Measurements from ENCODE around the gene KRTAP10-10.

Gene KRTAP10-10

DNA sequence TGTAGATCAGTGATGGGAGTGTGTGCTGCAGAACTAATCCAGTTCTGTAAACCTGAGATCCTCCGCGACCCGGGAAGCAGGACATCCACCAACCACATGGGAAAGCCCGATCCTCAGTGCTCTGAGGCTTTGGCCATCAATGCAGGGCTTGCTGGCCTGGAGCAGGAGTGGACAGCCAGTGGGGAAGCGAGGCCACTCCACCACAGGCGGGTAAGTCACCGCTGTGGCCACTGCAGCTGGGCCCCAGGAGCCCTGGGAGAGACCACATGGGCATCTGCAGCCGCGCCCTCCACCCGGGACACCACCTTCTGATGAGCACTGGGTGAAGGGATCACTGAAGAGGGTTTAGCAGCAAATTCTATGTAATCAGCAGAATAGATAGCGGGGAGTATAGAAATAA, 44.0 kb downstream of the KRTAP10-10 start:
- TF ChIP-seq EZH2 (optimal IDR thresholded peaks at IDR 0.05; ENCODE audit: low read depth, low read length) (no peak), EZH2phosphoT487 (IDR thresholded peaks at IDR 0.05; ENCODE audit: low read length) (no peak), CTCF (IDR thresholded peaks at IDR 0.05; ENCODE audit: low read length) (no peak)
- DNase-seq: no peak
- no peaks in the 10 kb centered on the region for H3K4me1 ChIP-seq (ENCODE audit: low read length)

DNA sequence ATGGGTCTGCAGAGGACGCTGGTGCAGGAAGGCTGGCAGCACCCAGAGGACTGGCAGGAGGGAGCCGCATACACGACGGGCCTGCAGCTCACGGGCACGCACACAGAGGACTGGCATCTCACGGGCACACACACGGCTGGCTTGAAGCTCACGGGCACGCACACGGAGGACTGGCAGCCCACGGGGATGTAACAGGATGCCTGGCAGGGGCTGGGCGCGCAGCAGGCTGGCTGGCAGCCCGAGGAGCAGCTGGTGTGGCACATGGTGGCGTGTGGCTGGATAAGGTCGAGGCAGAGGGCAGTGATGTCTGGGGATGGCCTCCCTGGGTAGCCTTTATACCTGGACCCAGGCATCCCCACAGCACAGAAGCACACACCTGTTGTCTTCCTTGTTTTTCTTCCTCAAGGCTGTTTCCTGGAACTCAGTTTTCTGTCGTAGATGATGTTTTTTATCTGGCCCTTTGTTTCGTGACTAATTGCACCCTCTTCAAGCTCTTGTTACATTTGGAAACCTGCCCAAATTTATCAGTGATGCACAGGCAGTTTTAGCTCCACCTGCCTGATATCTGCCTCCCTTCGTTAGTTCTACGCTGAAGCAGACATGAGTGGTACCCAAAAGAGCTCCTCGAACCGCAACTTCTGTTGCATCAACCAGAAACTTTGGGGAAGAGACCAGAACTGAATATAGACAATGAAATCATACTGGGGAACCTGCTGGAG, 44.9 kb downstream of the KRTAP10-10 start, which contains the start of gene KRTAP12-1:
Gene KRTAP12-1 (minus strand): TSS at position 303 of the 719 bp plus-strand sequence. CDS start 40 bp downstream, at position 263.
- Histone ChIP-seq H3K4me2 (ENCODE audit: low read depth, low read length) (no peak within 1 kb of the TSS), H3F3A (ENCODE audit: insufficient read depth, low read length) (no peaks in the 10 kb centered on the region), H3K4me1 (ENCODE audit: low read length) (no peaks in the 10 kb centered on the region), H3K27ac (ENCODE audit: low read length) (no peak within 1 kb of the TSS), H3K4me3 (ENCODE audit: low read length) (no peak within 1 kb of the TSS), H3K9me3 (replicated peaks; ENCODE audit: insufficient read depth, low read length) (no peaks in the 10 kb centered on the region), H3K9ac (ENCODE audit: low read length) (no peak within 1 kb of the TSS), H3K79me2 (ENCODE audit: low read length) (no peaks in the 10 kb centered on the region), H3K9me2 (replicated peaks; ENCODE audit: insufficient read depth, low read length) (no peaks in the 10 kb centered on the region), H2AFZ (ENCODE audit: low read length) (no peak within 1 kb of the TSS), H3K36me3 (replicated peaks; ENCODE audit: insufficient read depth, low read length) (no peaks in the 10 kb centered on the region), H3K27me3 (replicated peaks; ENCODE audit: insufficient read depth, low read length) (peaks cover 99% of the 10 kb centered on the region), H4K20me1 (ENCODE audit: insufficient read depth, low read length) (no peaks in the 10 kb centered on the region)
- no peak for TF ChIP-seq EZH2phosphoT487 (IDR thresholded peaks at IDR 0.05; ENCODE audit: low read length)
- no peak for TF ChIP-seq CTCF (IDR thresholded peaks at IDR 0.05; ENCODE audit: low read length)
- no peak for TF ChIP-seq EZH2 (optimal IDR thresholded peaks at IDR 0.05; ENCODE audit: low read depth, low read length)
- no peak for DNase-seq

More for the DNA sequence above, 44.0 kb downstream of the KRTAP10-10 start:
- no peak overlapping the region for H3K4me3 ChIP-seq (ENCODE audit: low read length)
- H3K9me2 ChIP-seq (replicated peaks; ENCODE audit: insufficient read depth, low read length): no peaks in the 10 kb centered on the region
- H3K9me3 ChIP-seq (replicated peaks; ENCODE audit: insufficient read depth, low read length): no peaks in the 10 kb centered on the region
- no peak overlapping the region for H3K9ac ChIP-seq (ENCODE audit: low read length)
- no peak overlapping the region for H3K27ac ChIP-seq (ENCODE audit: low read length)
- H3K4me2 ChIP-seq (ENCODE audit: low read depth, low read length): no peak overlapping the region
- H3K27me3 ChIP-seq (replicated peaks; ENCODE audit: insufficient read depth, low read length): peaks cover 100% of the 10 kb centered on the region
- no peaks in the 10 kb centered on the region for H3K79me2 ChIP-seq (ENCODE audit: low read length)
- no peak overlapping the region for H2AFZ ChIP-seq (ENCODE audit: low read length)
- no peaks in the 10 kb centered on the region for H4K20me1 ChIP-seq (ENCODE audit: insufficient read depth, low read length)
- H3K36me3 ChIP-seq (replicated peaks; ENCODE audit: insufficient read depth, low read length): no peaks in the 10 kb centered on the region
- H3F3A ChIP-seq (ENCODE audit: insufficient read depth, low read length): no peaks in the 10 kb centered on the region

DNA sequence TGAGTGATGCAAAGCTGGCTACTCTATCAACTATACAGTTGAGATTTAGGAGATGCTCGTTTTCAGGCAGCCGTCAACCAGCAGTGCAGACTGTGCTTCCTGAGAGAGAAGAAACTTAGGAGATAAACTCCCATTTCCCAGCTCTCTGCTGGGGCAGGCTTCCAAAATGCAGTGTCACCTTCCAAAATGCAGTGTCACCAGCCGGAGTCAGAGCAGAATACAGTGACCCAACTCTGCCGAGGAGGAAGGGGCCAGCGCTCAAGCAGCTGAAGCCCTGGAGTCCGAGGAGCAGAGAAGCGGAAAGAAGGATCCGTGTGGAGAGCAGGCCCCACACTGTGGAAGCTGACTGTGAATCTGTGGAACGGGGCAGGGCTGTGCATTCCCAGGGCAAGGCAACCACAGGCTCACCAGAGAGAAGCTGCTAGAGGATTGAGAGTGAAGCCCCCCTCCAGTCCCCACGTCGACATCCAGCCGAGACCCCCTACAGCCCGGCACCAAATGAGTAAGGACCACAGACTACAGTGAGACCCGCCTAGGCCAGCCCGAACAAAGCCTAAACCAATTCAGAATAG, 45.5 kb downstream of the KRTAP10-10 start:
- H3K27ac ChIP-seq (ENCODE audit: low read length): no peak overlapping the region
- H3K9ac ChIP-seq (ENCODE audit: low read length): no peak overlapping the region
- no peak overlapping the region for H3K4me3 ChIP-seq (ENCODE audit: low read length)
- H2AFZ ChIP-seq (ENCODE audit: low read length): no peak overlapping the region
- no peaks in the 10 kb centered on the region for H3K79me2 ChIP-seq (ENCODE audit: low read length)
- TF ChIP-seq EZH2 (optimal IDR thresholded peaks at IDR 0.05; ENCODE audit: low read depth, low read length): no peak
- TF ChIP-seq EZH2phosphoT487 (IDR thresholded peaks at IDR 0.05; ENCODE audit: low read length): no peak
- TF ChIP-seq CTCF (IDR thresholded peaks at IDR 0.05; ENCODE audit: low read length): no peak
- H3K27me3 ChIP-seq (replicated peaks; ENCODE audit: insufficient read depth, low read length): peaks cover 99% of the 10 kb centered on the region
- no peaks in the 10 kb centered on the region for H3K36me3 ChIP-seq (replicated peaks; ENCODE audit: insufficient read depth, low read length)
- H3K9me2 ChIP-seq (replicated peaks; ENCODE audit: insufficient read depth, low read length): no peaks in the 10 kb centered on the region
- no peaks in the 10 kb centered on the region for H3K9me3 ChIP-seq (replicated peaks; ENCODE audit: insufficient read depth, low read length)
- H3F3A ChIP-seq (ENCODE audit: insufficient read depth, low read length): no peaks in the 10 kb centered on the region
- no peaks in the 10 kb centered on the region for H3K4me1 ChIP-seq (ENCODE audit: low read length)
- DNase-seq: no peak
- H3K4me2 ChIP-seq (ENCODE audit: low read depth, low read length): no peak overlapping the region
- H4K20me1 ChIP-seq (ENCODE audit: insufficient read depth, low read length): no peaks in the 10 kb centered on the region
